ENCODE results near the gene VAPB. TPM values are rescaled to one million over a fixed set of nuclear protein-coding genes. Genes with fewer than 3 reads are reported as not detected.

The VAPB gene
- total RNA-seq, 1 donor from 2014 or later, result 12.3 TPM

DNA sequence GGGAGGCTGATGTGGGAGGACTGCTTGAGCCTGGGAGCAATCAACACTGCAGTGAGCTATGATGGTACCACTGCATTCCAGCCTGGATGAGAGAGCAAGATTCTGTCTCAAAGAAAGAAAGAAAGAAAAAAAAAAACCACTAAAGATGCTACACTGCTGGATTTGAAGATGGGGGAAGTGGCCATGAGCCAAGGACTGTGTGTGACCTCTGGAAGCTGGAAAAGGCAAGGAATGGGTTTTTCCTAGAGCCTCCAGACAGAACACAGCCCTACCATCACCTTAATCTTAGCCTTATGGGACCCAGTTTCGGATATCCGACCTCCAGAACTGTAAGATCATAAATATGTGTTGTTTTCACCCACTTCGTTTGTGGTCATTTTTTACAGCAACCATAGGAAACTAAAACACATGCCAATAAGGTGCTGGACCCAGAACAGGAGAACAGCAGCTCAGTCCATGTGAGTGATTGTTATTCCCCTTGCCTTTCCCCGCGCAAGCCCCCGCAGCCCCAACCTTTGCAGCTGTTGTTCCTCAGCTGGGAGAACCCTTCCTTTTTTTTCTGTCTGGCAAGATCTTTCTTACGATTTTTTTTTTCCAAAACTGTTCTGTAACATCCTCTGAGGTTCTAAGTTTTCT, 11.1 kb upstream of the VAPB start:
- DNase-seq (ENCODE audit: low read depth, low spot score), result no peak

DNA sequence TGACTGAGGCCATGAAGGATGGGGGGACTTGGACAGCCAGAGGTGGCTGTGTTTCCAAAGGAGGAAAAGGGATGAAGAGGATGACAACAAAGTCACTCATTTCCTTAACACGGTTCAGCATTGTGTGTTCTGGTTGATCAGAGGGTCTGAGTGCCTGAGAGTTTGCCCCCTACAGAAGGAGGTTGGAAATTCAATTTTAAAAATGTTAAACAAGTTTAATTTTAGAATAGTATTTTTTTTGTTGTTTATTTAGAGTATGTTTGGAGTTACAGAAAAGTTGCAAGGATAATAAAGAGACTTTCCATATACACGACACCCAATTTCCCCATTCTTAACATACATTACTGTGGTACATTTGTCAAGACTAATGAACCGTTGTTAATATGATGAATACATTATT, 10.3 kb upstream of the VAPB start:
- no peak for DNase-seq (ENCODE audit: low read depth, low spot score)

DNA sequence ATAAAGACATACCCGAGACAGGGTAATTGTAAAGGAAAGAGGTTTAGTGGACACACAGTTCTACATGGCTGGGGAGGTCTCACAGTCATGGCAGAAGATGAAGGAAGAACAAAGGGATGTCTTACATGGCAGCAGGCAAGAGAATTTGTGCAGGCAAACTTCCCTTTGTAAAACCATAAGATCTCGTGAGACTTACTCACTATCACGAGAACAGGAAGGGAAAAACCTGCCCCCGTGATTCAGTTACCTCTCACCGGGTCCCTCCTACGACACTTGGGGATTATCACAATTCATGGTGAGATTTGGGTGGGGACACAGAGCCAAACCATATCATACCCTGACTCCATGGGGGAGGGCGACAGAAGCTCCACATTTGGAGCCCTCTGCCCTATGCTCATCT, 7.4 kb upstream of the VAPB start:
- DNase-seq (ENCODE audit: low read depth, low spot score), result no peak

DNA sequence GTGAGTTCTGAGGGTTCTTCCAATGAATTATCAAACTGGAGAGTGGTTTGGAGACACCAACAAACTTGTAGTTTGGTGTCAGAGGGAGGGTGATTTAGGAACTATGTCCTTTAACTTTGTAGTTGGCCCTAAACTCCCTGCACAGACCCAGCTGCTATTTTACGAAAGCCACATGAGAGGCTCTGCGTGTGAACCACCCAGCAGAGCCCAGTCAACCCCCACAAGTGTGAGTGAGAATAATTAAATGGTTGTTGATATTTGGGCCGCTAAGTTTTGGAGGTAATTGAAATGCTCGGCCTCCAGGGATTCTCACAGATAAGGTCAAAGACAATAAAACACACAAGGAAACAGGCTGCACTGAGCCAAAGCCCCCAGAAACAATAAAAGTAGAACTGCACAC, 6.9 kb upstream of the VAPB start:
- no peak for DNase-seq (ENCODE audit: low read depth, low spot score)

DNA sequence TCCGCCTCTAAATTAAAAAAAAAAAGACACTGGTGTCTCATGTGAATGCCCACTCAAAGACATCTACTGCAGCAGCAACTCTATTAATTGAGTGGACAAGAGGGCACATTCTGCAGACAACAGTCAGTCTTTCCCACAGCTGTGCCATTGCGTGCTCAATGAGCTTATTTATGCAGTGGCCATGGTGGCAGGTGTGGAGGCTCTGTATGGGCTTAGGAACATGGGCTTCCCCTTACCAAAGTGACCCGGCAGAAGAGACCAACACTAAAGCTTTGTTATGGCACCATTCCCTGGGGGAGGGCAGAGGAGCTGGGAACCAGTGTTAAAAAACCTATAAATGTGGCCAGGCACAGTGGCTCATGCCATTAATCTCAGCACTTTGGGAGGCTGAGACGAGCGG, 4.2 kb upstream of the VAPB start:
- no peak for DNase-seq (ENCODE audit: low read depth, low spot score)

DNA sequence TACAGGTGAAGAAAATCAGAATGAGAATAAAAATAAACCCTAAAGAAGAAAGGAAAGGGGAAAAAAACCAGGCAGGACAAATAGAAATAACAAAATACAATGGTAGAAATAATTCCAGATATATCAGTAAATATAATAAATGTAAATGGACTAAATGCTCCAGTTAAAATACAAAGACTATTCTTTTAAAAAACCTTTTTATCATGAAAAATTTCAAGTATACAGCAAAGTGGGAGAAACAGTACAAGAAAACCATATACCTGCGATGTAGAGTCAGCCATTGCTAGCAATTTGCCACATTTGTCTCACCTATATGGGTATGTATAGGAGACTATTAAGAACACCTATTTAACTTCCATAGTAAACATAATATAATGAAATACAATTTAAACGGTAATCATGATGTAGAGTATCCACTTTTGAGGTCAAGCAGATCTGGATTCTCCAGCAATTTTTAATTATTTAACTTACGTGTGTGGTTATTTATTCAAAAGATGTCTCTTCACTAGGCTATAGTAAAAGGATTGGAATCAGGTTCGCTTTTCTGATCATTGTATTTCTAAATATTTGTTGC, 914 bp upstream of the VAPB start:
- DNase-seq (ENCODE audit: low read depth, low spot score), result no peak

DNA sequence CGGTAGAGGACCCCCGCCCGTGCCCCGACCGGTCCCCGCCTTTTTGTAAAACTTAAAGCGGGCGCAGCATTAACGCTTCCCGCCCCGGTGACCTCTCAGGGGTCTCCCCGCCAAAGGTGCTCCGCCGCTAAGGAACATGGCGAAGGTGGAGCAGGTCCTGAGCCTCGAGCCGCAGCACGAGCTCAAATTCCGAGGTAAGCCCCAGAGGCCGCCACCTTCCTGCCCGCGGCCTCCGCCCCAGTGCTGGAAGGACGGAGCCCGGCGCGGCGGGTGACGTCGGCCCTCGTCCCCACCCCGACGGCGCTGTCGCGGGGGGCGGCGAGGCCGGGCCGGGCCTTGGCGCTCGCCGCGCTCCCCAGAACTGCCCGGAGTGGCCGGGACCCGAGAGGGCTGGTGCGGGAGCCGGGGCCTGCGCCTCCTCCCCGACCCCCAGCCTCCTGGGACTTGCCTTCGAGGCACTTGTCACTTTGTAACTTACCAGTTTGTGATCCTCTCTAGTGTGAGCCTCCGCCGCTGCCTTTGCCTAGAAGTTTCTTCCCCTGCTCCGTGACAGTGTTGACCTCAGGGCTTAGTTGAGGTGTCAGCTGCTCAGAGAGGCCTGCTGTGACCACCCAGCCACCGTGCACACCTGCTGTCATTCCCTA, 417 bp downstream of the VAPB start:
- DNase-seq (ENCODE audit: low read depth, low spot score), result no peak

DNA sequence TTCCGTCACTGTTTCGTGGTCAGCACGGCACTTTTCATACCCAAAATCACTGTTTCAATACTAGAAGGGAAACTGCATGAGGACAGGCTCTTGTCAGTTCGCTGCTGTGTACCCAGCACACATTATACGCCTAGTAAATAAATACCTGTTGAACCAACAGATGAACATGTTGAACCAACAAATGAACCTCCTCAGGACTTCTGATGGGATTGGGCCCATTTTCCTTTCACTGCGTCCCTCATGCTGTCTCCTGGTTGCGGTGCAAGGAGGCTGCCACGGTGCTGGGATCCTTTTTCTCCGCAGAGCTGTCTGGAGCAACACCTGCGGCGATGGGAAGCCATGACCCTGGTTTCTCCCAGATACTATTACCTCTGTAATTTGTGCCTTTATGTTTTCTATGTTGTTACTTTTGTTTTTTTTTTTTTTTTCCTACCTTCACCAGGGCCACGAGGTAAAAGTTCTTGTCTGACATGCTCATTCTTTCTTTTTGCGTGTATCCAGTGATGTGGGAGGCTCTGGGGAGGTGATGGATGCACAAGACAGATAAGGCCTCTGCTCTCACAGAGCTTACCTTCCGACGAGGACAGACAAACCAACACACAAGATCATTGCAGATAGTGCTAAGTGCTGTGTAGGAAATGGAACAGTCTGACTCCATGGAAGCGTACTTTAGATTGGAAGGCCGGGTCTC, 1.1 kb downstream of the VAPB start:
- DNase-seq (ENCODE audit: low read depth, low spot score), result no peak

DNA sequence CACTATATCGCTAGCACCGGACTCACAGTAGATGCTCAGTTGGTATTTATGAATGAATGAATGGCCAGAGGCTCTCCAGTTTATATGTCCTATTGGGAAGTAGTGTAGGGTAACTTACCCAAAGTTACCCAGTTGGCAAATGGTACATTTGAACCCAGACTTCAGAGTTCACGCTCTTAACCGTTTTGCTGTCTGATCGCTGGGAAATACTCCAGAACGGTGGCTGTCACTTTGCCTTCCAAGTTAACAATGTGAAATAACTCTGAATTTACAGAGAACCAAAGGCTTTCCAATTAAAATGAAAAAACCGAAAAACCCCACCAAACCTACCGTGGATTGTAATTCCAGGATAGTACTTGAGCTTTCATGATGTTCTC, 1.6 kb downstream of the VAPB start:
- DNase-seq (ENCODE audit: low read depth, low spot score), result no peak

DNA sequence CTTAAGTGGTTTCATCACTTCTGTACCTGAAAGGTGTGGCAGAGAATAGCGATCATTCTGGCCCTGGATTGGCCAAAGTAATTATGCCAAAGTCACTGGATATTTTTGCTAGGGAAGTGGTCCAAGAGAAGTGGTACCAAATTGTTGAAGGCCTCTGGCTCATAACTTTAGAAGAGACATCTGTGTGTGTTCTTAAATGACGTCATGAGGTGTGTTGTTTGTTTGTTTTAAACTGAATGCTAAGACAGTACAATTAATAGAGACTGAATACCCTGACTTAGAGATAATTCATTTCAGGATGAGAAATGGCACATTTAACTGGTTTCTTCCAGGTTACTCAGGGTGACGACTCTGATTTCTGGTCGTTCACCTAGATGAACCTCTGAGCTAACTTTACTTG, 3.3 kb downstream of the VAPB start:
- no peak for DNase-seq (ENCODE audit: low read depth, low spot score)

DNA sequence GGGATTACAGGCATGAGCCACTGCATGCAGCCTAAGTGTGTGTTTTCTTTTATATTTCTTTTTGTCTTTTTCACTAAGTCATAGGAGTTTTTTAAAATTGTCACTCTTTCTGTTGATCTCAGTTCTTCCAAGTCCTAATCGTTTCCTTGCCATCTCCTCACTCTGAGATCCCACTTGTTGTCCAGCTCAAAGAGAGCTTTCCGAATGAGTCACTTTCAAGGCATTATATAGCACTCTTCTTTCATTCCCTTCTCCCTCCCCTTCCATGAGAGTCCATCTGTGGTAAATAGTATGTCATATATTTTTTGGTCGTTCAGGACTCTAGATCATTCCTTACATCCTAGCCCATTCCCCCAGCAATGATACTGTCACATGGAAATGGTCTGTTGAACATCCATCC, 4.3 kb downstream of the VAPB start:
- no peak for DNase-seq (ENCODE audit: low read depth, low spot score)

DNA sequence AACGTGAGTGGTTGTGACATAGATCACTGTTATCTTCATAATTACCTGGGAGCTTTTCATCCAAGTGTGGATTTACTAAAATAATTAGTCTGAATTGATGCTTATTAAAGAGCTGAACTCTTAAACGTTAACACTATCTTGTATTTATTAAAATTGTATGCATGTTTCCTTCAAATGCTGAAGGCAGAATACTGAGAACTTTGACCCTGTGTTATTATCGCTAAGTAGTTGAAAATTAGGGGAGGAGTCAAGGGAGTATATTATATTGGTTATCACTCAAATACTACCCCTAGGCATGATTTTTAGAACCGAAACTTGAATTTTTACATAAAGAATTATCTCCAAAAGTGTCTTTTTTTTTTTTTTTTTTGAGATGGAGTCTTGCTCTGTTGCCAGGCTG, 5.8 kb downstream of the VAPB start:
- no peak for DNase-seq (ENCODE audit: low read depth, low spot score)

DNA sequence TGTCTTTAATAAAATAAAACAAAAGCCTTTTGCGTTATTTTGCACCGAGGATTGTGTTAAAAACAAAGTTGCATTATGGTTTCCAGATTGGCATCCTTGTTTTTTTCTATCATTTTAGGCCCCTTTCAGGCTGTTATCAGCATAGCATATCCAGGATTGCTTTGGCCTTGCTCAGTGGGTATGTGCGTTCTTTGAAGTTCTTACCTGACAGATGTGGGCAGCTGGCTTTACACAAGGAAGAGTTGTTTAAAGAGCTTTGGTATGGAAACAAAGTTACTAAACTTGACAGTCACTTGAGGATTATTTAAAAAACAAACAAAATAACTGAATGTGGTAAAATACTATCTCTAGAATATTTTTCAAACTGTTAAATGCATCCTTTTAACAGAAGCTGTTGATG, 6.6 kb downstream of the VAPB start:
- no peak for DNase-seq (ENCODE audit: low read depth, low spot score)

DNA sequence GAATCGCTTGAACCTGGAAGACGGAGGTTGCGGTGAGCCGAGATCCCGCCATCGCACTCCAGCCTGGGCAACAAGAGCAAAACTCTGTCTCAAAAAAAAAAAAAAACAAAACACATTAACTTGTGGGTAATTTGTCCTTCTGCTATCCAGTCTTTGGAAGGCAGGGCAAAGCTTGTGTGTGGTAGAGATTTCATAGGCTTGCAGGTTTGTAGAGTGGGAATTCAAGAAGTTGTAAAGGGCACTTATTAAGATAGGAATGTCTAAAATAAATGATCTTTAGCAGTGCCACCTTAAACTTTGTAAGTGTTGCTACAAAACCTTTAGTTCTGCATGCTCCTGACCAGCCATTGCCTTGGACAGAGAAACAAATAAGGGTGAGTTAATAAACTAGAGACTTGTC, 8.4 kb downstream of the VAPB start:
- no peak for DNase-seq (ENCODE audit: low read depth, low spot score)

DNA sequence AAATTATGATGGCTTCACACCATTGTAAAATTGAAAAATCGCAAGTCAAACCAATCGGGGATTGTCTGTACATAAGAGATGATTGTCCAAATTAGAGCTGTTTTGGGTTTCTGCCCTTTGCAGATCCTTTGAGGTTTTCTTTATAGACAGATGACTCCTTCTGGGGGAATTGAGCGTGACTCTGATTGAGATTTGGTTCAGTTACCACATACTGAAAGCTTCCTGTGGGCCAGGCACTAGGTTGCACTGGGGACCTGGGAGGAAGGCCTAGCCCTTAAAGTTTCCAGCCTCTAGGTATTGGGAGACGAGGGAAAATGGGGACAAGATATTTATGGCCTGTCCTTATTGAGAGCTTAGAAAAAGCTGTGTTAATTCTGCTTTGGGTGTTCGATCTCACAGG, 9.2 kb downstream of the VAPB start:
- DNase-seq (ENCODE audit: low read depth, low spot score), result no peak

DNA sequence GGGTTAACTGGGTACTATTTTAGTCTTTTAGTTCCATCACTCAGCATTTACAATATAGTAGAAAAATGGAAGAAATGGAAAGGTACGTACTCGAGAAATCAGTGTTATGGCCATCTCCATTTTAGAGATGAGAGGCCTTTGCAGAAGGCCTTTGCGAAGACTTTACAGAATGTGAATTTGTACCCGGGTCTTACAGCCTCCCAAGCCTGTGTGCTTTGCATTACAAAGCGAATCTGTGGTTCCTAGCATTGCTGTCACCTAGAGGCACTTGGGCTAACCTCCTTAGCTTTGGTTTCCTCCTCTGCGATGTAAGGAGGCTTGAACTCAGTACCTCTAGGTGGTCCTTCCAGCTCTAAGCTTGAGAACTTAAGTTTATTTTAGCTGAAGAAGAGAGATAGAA, 10.9 kb downstream of the VAPB start:
- DNase-seq (ENCODE audit: low read depth, low spot score), result no peak

DNA sequence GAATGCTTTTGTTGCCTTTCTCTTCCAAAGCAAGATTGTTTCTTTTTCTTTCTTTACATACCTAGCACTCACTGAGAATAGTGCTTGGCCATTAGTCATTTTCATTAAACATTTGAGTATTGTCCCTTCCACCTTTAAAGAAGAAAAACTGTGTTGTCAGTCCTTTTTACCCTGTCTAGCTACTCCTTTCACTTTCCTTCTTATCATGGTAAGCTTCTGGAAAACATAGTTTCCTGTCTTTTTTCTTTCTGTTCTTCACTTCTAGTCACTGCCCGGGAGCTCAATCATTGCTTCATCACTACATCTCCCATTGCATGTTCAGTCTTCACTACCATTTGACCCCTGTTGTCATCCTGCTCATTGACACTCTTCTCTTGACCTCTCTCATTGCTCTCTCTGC, 12.1 kb downstream of the VAPB start:
- no peak for DNase-seq (ENCODE audit: low read depth, low spot score)

DNA sequence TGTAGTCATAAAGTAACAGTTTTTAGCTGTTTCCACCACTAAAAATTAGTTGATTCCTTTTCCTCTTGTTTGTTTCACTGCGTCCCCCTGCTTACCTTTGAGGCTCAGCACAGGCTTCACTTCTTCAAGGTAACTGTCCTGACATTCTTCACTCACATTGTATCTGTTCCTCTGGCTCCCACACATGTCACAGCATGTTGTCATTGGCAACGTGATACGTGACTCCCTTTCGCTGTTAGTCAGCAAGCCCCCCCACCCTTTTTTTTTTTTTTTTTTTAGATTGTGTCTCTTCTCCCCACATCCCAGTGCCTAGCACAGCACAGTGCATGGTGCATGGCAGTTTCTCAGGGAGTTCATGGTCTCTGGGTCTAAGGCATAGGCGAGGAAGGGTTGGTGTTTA, 13.3 kb downstream of the VAPB start:
- DNase-seq (ENCODE audit: low read depth, low spot score), result no peak

DNA sequence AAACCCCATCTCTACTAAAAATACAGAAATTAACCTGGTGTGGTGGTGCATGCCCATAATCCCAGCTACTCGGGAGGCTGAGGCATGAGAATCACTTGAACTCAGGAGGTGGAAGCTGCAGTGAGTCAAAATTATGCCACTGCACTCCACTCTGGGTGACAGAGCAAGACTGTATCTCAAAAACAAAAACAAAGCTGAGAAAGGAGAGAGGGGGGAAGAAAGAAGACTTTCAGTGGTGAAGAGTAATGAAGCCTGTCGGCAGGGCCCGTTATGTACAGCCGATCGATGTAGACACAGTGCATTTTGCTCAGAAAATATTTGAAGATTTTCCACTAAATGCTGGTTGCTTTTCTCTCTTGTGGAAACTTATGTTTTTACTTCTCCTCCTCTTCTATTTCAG, 13.8 kb downstream of the VAPB start:
- no peak for DNase-seq (ENCODE audit: low read depth, low spot score)

DNA sequence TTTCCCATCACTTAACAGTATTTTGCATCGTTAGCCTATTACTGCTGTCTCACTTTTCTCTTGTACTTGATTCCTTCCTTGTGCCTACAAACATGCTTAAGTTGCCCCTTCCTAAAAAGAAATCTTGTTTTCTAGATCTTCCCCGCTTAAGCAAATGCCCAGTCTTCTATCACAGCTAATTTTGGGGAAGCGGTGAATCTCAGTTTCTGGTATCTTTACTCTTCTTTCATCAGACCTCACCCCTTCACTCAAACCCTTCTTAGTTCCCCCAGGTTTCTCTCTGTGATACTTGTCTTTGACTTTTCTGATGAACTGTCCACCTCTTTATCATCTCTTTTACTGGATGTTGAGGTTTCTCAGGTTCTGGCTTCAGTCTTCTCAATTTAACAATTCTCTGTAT, 14.2 kb downstream of the VAPB start:
- DNase-seq (ENCODE audit: low read depth, low spot score), result no peak

DNA sequence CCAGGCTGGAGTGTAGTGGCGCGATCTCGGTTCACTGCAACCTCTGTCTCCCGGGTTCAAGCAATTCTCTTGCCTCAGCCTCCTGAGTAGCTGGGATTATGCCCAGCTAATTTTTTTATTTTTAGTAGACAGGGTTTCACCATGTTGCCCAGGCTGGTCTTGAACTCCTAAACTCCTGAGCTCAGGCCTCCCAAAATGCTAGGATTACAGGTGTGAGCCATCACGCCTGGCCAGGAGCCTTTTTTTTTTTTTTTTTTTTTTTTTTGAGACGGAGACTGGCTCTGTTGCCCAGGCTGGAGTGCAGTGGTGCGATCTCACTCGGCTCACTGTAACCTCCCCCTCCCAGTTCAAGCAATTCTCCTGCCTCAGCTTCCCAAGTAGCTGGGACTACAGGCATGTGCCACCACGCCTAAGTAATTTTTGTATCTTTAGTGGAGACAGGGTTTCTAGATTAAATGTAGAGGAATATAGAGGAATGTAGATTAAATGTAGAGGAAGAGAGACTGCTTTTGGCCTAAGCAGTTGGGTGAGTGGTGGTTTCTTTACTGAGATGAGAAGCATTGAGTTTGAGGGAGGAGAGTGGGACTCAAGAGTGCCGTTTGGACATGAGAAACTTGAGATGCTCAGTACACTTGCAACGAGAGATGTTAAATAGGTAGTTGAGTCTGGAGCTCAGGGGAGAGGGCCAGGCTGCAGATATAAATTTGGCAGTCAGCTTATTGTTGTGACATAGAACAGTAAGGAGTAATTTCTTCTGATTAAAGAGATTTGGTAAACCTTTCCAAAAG, 16.7 kb downstream of the VAPB start:
- no peak for DNase-seq (ENCODE audit: low read depth, low spot score)

DNA sequence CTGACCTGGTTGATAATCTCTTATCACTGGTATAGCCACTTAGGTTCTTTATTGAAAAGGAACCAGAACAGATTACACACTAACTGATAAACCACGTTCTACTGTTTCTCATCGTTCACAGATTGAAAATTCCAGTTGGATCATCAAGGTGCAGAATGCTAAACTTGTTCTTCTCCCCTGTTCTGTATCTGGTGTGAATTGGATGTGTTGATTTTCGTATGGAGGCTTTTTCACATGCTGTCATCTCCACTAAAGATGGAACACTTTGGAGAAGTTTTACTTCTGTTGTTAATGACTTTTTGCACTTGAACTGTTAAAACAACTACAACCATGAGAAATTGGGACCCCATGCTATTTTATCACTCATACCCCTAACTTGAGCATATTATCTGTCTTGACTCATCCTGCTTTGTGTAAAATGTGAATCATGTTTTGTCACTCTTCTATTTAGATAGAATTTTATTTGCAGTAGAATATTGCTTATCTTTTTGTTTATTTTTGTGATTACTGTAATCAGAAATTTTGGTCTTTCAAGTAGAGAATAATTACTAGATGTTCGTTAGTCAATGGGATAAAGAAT, 17.5 kb downstream of the VAPB start:
- DNase-seq (ENCODE audit: low read depth, low spot score), result no peak

Measured in pulmonary artery endothelial cell (primary cell).